RWPE2 (cell line): ENCODE measurements around the gene HEYL.

ENCODE experiments used
- ATAC-seq: fragments of 200-7000 bp; cut with Tn5 transposase; 3 replicates; pipeline ENCODE4 v1.9.1; 2021; ENCODE audit warnings: low read depth
- DNase-seq: peaks from one replicate; pipeline ENCODE4 v3.0.0-alpha.2; 2020; ENCODE audit warnings: low spot score
- H3K27ac ChIP-seq: fragments of 450-650 bp; 2 replicates; pipeline ENCODE4 v1.5.1; 2017; ENCODE audit warnings: mild to moderate bottlenecking; ENCODE audit not compliant: poor library complexity, severe bottlenecking
- H3K27me3 ChIP-seq: fragments of 250-450 bp; sonication (Bioruptor Pico); 2 replicates; pipeline ENCODE4 v1.5.1; 2021; ENCODE audit warnings: mild to moderate bottlenecking, moderate library complexity; ENCODE audit not compliant: insufficient read depth, poor library complexity, severe bottlenecking
- H3K36me3 ChIP-seq: fragments of 250-450 bp; sonication (Bioruptor Pico); 2 replicates; pipeline ENCODE4 v1.5.1; 2020; ENCODE audit warnings: low read depth, mild to moderate bottlenecking, moderate library complexity
- H3K4me1 ChIP-seq: fragments of 250-450 bp; sonication (Bioruptor Pico); 2 replicates; pipeline ENCODE4 v1.5.1; 2021; ENCODE audit warnings: mild to moderate bottlenecking, moderate library complexity; ENCODE audit not compliant: insufficient read depth, poor library complexity, severe bottlenecking
- H3K4me3 ChIP-seq: fragments of 250-450 bp; sonication (Bioruptor Pico); 2 replicates; pipeline ENCODE4 v1.5.1; 2021; ENCODE audit warnings: mild to moderate bottlenecking, moderate library complexity; ENCODE audit not compliant: severe bottlenecking
- H3K9me3 ChIP-seq: fragments of 250-450 bp; sonication (Bioruptor Pico); 2 replicates; pipeline ENCODE4 v1.5.1; 2021; ENCODE audit warnings: mild to moderate bottlenecking, moderate library complexity; ENCODE audit not compliant: severe bottlenecking
- CTCF ChIP-seq: fragments of 450-650 bp; IDR thresholded peaks from one replicate; pipeline ENCODE4 v1.5.1; 2017; ENCODE audit warnings: mild to moderate bottlenecking, moderate library complexity; ENCODE audit not compliant: poor library complexity, severe bottlenecking

Gene HEYL

GRCh38 chr1:39632323-39632681 is 7.1 kb downstream of the HEYL start:
- DNase-seq (no peak), ATAC-seq (no peak)
- no peak overlapping the region for H3K27ac ChIP-seq
- H3K27me3 ChIP-seq, result no peaks in the 10 kb centered on the region
- no peak overlapping the region for H3K4me3 ChIP-seq
- no peaks in the 10 kb centered on the region for H3K36me3 ChIP-seq
- no peaks in the 10 kb centered on the region for H3K4me1 ChIP-seq
- no peak for TF ChIP-seq CTCF
- H3K9me3 ChIP-seq, result no peaks in the 10 kb centered on the region

GRCh38 chr1:39631361-39632322 is 7.8 kb downstream of the HEYL start:
- Histone ChIP-seq H3K9me3 (no peaks in the 10 kb centered on the region), H3K27ac (no peak overlapping the region), H3K36me3 (no peaks in the 10 kb centered on the region), H3K27me3 (no peaks in the 10 kb centered on the region), H3K4me3 (no peak overlapping the region), H3K4me1 (no peaks in the 10 kb centered on the region)
- DNase-seq, result no peak
- ATAC-seq, result no peak
- no peak for TF ChIP-seq CTCF

GRCh38 chr1:39628807-39629350 is 10.6 kb downstream of the HEYL start:
- H3K27me3 ChIP-seq, result no peaks in the 10 kb centered on the region
- H3K4me3 ChIP-seq, result no peak overlapping the region
- H3K36me3 ChIP-seq, result no peaks in the 10 kb centered on the region
- DNase-seq, result no peak
- no peak overlapping the region for H3K27ac ChIP-seq
- no peak for TF ChIP-seq CTCF
- no peaks in the 10 kb centered on the region for H3K9me3 ChIP-seq
- no peaks in the 10 kb centered on the region for H3K4me1 ChIP-seq
- no peak for ATAC-seq

GRCh38 chr1:39626646-39627045 is 12.8 kb downstream of the HEYL start:
- TF ChIP-seq CTCF, result no peak
- H3K27ac ChIP-seq, result no peak overlapping the region
- H3K4me3 ChIP-seq, result no peak overlapping the region
- H3K27me3 ChIP-seq, result no peaks in the 10 kb centered on the region
- no peak for ATAC-seq
- H3K4me1 ChIP-seq, result no peaks in the 10 kb centered on the region
- H3K36me3 ChIP-seq, result no peaks in the 10 kb centered on the region
- no peaks in the 10 kb centered on the region for H3K9me3 ChIP-seq
- no peak for DNase-seq
